IPS-NIHi11 (cell line): ENCODE measurements around the gene BACE1-AS.

Experiments used
- DNase-seq: peaks from one replicate; pipeline ENCODE4 v3.0.0; 2012; ENCODE audit warnings: mixed read lengths, low spot score

Gene BACE1-AS

DNA sequence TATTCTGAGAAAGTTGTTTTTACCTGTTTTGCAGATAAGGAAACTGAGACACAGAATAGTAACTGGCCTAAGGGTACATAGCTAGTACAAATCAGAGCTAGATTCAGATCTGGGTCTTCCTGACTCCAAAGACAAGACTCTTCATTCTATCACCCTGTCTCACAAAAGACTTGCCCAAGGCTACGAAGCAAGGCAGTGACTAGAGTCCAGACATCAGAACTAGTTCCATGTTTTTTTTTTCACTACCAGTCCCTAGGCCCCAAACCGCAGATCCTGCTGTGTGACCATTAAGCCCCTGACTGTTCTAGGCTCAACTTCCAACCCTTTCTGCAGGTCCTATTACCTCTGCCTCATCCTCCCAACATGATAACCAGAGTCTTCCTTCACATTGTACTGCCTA, 1.5 kb downstream of the BACE1-AS start:
- no peak for DNase-seq

DNA sequence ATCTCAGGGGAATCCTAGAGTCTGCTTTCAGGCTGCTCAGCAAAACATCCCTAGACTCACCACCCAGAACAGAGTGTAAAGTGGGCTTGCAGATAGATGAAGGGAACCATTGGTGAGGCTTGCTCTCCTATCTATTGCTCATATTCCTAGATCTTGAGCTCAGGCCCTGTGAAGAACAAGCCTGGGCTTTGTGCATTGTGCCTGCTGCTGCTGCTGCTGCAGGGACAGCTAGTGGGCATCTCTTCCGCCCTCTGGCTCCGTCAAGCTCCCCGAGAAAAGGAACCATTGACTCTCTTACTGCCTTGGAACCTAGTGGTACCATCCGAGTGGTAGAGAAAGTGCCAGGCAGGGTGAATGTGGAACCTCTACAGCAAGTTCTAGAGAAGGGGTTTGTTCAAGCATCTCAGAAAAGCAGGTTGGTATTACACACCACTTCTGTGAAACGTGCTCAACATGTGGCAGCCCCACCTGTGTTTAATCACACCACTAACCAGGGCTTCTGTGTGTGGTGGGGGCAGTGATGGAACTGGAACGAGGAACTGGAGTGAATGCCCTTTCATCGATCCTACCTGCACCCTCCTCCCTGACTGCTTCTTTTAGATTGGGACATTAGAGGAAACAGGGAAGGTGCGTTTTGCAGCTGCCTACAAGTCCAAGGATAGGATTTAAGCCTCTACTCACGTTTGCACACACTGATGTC, 4.4 kb downstream of the BACE1-AS start:
- DNase-seq, result no peak

DNA sequence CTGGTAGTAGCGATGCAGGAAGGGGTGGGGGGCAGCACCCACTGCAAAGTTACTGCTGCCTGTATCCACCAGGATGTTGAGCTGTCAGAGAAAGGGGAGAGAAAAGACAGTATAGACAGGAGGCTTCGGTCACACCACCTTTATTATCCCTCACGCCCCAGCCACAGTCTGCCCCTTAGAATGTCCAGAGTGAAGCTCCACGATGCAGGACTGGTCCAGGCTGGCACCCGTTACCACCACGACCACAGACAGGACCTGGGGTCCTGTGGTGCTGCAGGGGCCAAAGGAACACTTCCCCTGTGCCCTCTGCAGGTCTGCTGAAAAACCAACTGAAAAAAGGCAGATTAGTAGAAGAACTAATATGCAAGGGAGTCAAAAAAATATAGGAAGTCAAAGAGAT, 5.7 kb downstream of the BACE1-AS start:
- DNase-seq, result no peak

DNA sequence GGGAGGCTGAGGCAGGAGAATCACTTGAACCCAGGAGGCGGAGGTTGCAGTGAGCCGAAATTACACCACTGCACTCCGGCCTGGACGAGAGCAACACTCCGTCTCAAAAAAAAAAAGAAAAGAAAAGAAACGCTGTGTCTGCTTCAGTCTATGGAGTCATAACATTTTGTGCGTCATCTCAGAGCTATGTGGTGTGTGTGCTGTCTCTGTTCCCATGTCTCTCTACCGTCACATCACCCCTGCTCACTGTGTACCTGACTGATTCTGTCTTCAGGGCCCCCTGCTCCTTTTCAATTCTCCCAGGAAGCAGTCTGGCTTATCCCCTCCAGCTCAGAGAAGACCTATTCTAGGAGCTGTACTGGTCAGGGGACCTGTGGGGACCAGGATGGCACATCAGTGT, 7.0 kb downstream of the BACE1-AS start:
- peak; percentile 2 for DNase-seq

DNA sequence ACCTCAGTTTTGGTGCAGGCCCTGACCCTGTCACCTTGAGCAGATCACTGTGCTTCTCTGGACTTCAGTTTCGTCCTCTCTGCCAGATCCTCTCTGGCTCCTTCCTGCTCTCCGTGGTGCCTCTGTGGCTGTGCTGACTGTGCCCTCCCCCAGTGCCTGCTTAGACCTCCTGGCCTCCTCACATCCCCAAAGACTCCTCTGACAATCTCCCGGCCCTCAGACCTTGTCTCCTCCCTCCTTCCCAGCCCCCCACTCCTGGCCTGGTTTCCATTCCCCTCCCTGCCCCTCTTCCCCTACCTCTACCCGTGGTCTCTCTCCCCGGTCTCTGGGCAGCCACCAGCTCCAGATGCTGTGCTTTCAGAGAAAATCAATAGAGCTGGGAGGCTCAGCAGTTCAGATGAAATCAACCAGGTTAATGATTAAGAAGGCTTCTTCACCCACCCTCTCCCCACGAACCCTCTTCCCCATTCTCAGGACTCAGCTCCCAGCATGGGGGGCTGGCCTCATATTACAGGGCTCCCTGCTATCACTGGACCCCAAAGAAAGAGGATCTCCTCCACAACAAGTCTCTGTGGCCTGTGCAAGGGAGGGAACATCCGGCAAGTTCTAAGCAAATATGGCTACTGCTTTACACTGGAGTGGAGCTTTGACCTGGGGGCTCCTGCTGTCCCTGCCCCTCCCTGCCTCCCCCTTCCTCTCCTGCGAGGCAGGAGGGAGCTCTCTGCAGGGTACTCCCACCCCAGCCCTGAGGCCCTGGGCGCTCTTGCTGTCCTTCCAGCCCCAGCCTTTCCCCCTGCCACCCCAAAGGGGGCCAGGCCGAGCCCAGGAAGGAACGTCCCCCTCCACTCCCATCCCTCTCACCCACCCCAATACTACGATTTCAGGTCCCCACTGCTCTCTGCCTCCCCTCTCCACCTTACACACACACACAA, 8.5 kb downstream of the BACE1-AS start:
- peak; percentile 16 for DNase-seq

DNA sequence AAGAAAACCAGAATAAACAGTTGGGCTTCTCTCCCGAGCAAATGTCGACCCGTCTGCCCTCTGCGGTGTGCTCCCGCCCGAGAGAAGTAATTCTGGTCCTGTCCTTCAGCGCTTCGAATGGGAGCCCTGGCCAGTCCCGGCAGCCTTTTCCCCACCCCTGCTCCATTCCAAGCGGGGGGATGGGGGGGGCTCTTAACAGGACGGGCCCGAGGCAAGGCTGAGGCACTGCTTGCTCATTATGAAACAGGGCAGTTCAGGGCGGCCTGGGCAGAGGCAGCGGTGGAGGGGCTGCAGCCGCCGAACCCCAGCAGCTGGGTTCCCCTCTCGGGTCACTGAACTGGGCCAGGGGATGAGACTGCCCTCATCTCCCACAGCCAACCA, 9.1 kb downstream of the BACE1-AS start:
- peak; percentile 50 for DNase-seq

DNA sequence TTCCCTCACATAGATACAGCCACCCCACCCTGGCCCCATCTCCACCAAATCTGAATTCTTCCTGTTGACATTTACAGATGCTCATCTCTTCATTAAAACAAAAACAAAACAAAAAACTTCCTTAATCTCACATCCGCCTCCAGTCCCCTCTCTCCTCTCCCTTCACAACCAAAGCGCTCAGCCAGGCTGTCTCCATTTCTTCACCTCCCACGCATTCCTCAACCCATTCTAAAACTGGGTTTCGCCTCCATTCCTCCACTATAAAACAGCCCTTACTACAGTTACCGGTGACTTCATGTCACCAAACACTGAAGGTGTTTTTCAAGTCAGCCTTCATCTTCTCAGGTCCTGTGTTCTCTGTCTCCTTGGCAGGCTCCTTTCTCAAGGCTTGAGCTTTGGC, 9.6 kb downstream of the BACE1-AS start:
- DNase-seq, result no peak

GRCh38 chr11:117302228-117302627, 11.1 kb downstream of the BACE1-AS start:
- DNase-seq, result no peak

GRCh38 chr11:117303101-117303500, 12.0 kb downstream of the BACE1-AS start:
- no peak for DNase-seq

GRCh38 chr11:117303646-117304315, 12.6 kb downstream of the BACE1-AS start:
- no peak for DNase-seq

GRCh38 chr11:117305145-117305544, 14.0 kb downstream of the BACE1-AS start:
- no peak for DNase-seq

DNA sequence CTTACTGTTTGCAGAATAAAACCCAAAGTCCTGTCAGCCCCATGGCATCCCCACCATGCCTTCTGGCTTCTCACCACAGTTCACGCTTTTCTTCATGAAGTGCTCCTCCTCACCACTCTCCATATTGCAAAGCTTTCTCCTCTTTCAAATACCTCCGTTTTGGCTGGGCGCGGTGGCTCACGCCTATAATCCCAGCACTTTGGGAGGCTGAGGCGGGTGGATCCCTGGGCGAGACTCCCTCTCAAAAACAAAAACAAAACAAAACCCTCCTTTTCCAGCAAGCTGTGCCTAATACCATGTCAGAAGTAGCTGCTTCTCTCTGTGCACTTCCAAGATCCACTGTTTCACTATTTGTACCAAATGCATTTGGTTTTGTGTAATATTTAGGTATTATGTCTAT, 18.2 kb downstream of the BACE1-AS start:
- no peak for DNase-seq

- no peak for DNase-seq
Measured at GRCh38 chr11:117313091-117313490, 21.9 kb downstream of the BACE1-AS start.

DNA sequence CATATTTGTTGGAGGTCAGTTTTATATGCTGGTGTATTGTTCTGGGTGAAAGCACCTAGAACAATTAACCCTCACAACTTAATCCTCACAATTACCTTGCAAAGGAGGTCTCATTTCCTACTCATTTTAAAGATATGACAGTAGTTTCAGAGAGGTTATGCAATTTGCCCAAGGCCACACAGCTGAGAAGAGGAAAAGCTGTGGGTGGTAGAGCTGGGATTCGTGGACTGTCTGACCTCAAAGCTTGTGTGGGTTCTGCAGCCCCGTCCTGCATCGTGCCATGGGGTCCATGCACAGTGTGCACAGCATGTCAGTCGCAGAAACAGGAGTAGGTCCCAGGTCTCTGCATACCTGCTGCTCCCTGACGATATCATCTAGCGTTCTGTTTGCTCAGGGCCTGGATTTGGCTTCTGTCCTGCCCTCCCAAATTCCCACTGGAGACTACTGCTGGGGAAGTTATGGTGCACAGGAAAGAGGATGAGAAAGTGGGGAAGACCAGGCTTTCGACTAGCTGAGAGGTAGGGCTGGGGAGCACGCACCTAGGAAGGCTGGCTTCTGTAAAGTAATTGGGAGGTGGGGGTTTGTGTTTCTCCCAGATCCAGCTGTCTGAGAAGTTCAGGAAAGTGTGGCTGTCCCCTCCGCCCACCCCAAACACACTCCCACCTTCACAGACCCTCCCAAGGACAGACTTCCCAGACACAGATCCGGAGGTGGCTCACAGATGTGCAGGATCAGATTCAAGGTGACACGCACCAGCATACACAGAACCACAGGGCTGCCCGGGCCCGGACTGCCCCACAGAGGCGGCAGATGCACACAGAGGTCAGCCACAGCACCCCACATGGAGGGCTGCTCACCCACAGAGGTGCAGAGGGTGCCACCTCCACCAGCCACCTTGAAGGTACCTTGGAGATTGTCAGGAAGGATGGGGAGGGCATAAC, 23.0 kb downstream of the BACE1-AS start:
- DNase-seq, result no peak

GRCh38 chr11:117314840-117315239, 23.7 kb downstream of the BACE1-AS start:
- peak; percentile 38 for DNase-seq

- DNase-seq, result no peak
Measured at GRCh38 chr11:117315285-117316196, 24.4 kb downstream of the BACE1-AS start.

DNA sequence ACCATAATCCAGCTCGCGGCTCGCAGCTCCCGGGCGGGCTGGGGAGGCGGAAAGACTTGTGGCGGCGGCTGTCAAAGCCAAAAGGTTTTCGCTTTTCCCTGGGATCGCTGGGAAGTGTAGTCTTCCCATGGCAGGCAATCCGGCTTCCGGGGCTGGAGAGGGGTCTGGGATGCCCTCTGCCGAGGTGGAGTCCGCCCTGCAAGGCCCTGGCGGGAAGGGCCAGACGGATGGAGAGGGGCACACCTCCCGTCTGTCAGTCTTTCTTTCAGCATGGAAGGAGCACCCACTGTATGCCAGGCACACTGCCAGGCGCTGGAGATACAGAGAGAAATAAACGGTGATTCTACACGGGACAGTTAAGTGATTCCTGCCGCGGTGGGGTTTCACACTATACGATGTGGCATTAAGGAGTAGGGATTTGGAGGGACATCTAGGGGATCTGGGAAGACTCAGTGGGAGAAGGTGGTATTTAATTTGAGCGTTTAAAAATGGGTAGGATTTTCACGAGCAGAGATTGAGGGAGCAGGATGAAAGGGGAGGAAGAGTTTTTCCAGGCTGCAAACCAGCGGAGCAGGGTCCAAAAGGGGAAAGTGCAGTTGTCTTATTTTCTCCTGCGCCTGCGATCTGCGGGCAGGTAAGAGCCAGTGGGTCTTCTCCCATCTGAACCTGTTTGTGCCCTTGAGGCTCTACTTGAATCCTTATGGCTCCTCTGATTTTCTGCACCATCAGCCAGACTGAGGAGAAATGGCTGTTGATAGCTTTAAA, 25.2 kb downstream of the BACE1-AS start, which contains the start of gene BACE1:
Gene BACE1, minus strand, starts transcription at position 60 of the 765 bp plus-strand sequence. CDS start 461 bp downstream, outside the sequence.
- DNase-seq, result peak; percentile 92

GRCh38 chr11:117318738-117319137, 27.6 kb downstream of the BACE1-AS start:
- DNase-seq, result no peak

DNA sequence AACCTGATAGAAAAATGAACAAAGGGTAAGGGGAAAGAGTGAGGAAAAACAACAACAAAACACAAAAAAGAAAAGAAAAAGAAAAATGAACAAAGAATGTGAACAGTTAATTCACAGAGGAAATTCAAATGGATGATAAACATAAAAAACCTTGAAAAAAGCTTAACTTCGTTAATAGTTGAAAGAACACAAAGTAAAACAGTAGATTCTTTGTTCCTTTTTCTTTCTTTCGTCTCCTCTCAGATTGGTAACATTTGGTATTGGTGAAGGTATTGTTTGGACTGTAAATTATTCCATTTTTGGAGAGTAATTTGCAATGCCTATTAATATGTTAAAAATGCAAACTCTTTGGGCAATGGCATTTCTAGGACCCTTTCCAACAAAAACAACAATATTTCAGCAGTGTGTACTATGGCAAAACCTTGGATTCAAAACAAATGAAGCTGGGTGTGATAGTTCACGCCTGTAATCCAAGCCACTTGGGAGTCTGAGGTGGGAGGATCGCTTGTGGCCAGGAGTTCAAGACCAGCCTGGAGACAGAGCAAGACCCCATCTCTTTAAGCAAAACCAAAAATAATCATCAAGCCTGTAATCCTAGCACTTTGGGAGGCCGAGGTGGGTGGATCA, 28.2 kb downstream of the BACE1-AS start:
- no peak for DNase-seq
